GM15510 (cell line): ENCODE measurements around the gene TGM5.

Source experiments
- POLR2A ChIP-seq: IDR thresholded peaks from 3 replicates; pipeline ENCODE4 v1.6.1; 2011; ENCODE audit warnings: borderline replicate concordance; ENCODE audit not compliant: insufficient read length; ENCODE audit errors: extremely low read depth

Gene TGM5

GRCh38 chr15:43280996-43281395 lies 14.3 kb upstream of the TGM5 start:
- TF ChIP-seq POLR2A = no peak

GRCh38 chr15:43279496-43279895 lies 12.8 kb upstream of the TGM5 start:
- no peak for TF ChIP-seq POLR2A

GRCh38 chr15:43278869-43279268 lies 12.1 kb upstream of the TGM5 start:
- TF ChIP-seq POLR2A = no peak

GRCh38 chr15:43277901-43278300 lies 11.2 kb upstream of the TGM5 start:
- no peak for TF ChIP-seq POLR2A

GRCh38 chr15:43277231-43277823 lies 10.6 kb upstream of the TGM5 start:
- no peak for TF ChIP-seq POLR2A

GRCh38 chr15:43276563-43277200 lies 10.0 kb upstream of the TGM5 start:
- no peak for TF ChIP-seq POLR2A

GRCh38 chr15:43275740-43276562 lies 9.2 kb upstream of the TGM5 start:
- TF ChIP-seq POLR2A = no peak

- no peak for TF ChIP-seq POLR2A
Measured at GRCh38 chr15:43274136-43274535, 7.4 kb upstream of the TGM5 start.

GRCh38 chr15:43273243-43273642 lies 6.5 kb upstream of the TGM5 start:
- no peak for TF ChIP-seq POLR2A

GRCh38 chr15:43270676-43271306 lies 4.1 kb upstream of the TGM5 start:
- TF ChIP-seq POLR2A = no peak

- no peak for TF ChIP-seq POLR2A
Measured at GRCh38 chr15:43270113-43270665, 3.5 kb upstream of the TGM5 start.

- TF ChIP-seq POLR2A = no peak
Measured at GRCh38 chr15:43268111-43269105, 1.7 kb upstream of the TGM5 start.

GRCh38 chr15:43267439-43267838 lies 711 bp upstream of the TGM5 start:
- TF ChIP-seq POLR2A = no peak

- no peak for TF ChIP-seq POLR2A
Measured at GRCh38 chr15:43266386-43266785, 342 bp downstream of the TGM5 start.
